IPS-NIHi7 (cell line): Measurements from ENCODE around the gene ADRA2B.

ENCODE experiments used
- DNase-seq: peaks from one replicate; pipeline ENCODE4 v3.0.0; 2012; ENCODE audit warnings: mixed read lengths; ENCODE audit errors: extremely low spot score

ADRA2B gene

DNA sequence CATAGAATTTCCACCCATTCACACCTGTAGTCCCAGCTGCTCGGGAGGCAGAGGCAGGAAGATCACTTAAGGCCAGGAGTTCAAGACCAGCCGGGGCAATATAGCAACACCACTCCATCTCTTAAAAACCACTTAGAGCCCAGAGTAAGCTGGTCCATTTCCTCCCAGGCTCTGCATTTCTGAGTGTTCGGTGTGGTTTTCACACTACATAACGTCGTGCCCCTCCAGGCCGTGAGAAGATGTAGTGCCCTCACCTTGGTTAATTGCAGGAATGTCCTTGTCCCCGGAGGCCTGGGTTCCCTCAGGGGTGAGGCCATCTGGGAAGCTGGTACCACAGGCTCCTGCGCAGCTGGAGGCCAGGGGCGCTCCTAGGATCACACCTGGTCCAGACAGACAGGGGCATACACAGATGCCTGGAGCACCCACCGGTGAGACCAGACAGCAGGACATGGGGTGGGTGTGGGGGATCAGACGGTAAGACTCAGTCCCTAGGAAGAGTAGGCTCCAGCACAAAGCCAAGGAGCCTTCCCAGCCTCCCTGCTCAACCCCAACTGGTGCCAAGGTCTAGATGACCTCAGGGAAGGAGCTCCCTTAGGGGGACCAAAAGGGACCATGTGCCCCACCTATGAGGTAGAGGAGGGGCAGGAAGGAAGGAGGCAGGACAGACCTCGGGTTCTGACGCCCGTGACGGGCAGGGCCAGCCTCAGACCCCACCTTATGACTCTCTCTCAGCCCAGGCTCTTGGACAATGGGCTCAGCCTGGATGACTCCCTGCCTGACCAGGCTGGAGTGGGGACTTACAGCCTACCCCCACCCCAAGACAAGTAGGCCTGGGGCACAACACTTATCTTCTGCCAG, 21.2 kb upstream of the ADRA2B start:
- no peak for DNase-seq

DNA sequence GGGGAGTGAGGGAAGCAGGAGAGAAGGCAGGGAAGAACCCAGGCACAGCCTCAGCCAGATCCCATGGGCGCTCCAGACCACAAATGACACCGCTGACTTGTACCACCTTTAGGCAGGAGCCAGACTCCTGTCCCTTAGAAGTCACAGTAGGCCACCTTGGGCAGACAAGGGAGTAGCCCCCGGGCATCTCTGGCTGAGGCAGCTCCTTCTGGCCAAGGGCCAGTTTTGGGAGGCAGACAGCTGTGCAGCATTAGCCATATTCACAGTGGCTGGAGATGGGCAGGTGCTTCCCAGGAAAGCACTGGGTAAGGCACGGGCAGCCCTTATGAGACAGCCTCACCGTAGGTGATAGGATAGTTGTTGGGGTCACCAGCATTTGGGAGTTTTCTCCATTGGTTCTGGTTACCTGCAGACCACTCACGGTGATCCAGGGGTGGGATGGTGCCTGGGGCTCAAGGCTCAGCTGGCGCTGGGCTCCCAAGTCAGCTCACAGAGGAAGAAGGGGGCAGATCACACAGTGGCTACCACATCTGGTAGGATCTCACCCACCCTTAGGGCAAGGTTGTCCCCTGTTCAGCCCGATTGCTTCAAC, 19.9 kb upstream of the ADRA2B start:
- DNase-seq, result no peak

DNA sequence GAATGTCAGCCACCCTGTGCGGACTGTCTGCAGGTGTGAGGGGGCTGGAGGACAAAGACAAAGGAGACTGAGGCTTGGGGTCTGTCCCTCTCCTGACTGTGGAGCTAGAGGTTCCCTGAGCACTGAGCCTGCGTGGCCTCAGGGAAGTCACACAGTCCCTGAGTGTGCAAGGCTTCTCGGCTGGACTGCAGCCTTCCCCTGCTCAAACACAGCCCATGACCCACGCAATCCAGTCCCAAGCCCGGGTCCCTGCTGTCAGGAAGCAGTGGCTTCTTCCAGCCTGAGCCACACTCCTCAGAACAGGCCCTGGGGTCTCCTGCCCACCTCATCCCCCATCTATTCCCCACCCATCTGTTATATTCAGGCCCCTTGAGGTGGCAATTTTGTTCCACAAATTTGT, 19.2 kb upstream of the ADRA2B start:
- no peak for DNase-seq

DNA sequence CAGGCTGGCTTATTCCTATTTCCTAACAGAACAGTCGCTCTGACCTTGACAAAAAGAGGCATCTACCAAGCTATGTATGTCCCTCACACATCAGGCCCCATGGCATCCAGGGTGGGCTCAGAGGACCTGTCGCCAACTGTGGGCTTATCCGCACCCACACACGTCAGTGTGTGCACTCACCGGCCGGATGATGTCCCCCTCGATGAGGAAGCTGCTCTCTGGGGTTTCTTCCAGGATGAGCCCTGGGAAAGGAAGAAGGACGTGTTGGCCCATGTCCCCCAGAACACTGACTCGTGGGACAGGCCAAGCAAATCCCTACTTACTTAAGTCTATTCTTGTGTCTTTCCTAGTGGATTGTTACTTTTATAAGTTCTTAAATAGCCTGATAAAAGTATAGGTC, 18.8 kb upstream of the ADRA2B start:
- no peak for DNase-seq

DNA sequence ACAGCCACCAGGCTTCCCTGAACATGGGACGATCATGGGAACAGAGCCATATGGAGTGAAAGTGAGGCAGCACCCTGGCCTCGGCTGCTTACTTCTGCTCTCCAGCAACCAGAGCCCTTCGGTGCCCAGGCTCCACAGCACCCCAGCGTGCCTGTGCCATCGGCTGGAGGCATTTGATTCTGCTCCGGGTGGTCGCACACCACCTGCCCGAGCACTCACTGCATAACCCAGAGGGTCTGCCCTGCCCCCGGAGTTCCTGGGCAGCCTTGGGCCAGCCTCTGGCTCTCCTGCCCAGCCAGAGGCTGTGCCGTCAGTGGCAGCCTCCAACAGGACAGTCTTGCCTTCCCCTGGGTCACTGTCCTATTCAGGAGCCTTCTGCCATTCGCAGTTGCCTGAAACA, 18.1 kb upstream of the ADRA2B start:
- no peak for DNase-seq

DNA sequence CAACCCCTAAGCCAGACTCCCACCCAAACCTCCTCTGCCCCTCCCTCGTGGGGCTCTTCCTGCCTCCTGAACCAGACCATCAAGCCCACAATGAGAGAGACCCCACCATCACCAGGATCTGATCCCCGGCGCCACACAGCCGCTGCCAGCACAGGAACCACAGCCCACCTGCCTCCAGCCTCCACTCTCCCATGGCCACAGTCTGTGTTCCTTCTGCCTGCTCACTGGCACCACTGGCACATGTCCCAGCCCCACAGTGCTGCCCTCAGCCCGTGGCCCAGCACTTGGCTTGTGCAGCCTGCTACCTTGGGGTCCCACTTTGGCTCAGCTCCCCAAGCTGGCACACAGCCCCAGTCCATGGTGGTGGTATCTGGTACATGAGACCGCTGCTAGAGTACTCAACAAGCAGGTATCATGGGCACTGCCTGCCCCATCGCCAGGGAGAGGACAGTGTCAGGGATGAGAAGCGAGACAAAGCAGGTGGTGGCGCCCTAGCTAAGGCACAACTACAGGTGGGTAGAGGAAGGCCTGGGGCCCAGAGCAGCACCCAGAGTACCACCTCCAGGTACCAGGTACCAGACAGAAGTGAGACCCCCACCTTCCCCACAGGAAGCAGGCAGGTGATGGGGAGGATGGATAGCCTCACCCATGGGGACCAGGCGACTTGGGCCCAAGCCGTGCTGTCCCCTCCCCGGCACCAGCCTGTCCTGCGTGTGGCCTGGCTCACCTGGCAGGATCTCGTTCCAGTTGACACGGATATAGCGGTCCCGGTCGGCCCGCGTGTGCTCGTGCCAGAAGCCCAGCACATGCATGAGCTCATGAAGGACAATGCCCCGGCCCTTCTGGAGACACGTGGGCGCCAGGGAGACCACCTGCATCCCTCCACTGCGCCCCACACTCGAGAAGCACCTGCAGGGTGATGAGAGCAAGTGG, 15.7 kb upstream of the ADRA2B start:
- no peak for DNase-seq

DNA sequence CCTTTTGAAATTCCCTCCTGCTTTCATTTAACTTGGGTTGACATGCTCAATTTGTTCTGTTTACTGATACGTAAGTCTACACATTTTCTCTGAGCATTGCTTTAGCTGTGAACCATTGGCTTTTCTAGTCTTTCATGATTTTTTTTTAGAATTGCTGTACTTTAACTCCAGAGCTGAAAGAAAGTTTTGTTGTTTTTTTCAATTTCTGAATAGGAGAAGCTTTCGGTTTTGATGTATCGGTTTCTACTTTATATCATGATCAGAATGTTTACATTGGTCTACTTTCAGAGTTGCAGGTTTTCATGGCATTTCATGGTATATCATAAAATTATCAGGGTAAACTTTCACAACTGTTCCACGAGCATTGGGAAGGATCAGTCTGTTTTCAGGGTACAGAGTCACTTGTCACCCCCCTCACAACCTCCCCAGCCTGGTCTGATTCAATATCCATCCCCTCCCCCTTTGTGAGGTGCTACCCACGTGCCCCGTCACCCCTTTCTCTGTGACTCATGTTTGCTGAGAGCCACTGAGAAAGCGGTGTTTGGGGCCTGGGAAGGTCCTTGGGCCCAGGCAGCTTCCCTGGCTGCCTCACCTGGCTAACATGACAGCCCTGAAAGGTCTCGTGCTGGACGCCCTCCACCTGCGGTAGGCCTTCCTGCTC, 14.9 kb upstream of the ADRA2B start:
- DNase-seq, result no peak

DNA sequence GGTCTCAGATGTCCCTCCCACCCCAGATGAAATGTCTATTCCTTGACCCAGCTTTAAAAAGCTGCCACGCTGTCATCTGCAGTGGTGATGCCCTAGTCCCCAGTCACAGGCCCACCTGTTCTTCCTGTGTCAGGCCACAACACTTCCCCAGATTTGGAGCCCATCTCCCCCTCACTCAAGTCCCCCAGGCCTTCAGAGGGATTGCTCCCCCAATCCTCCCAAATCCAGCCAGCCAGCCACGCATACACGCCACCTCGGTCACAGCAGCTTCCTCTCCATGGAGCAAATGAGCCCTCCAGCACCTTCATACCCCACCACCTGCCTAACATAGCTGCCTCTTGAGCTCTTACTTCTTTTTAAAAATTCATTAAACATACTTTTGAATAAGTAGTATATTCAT, 14.1 kb upstream of the ADRA2B start:
- no peak for DNase-seq

DNA sequence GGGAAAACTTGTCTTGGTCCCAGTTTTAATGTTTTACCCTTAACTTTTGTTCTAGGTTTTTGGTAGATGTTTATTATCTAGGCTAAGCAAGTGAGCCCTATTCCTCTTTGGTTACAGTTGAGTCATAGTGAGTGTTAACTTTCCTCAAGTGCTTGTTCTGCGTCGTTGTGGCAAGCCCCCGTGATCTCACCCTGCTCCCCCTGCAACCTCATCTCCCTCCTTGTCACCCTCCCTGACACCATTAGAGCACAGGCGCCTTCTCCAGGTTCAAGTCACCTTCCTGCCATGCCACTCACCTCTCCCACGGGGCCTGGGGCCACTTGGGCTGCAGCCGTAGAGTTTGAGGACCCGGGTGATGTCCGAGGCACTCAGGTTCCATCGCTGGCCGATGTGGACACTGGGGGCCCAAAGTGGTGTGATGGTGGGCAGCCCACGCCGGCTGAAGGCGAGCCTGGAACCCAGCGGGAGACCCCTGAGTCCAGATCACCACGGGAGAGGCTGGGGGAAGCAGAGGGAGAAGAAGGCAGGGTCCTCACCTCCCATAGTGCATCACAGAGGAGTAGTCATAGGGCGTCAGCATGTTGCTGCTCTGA, 13.3 kb upstream of the ADRA2B start:
- no peak for DNase-seq

DNA sequence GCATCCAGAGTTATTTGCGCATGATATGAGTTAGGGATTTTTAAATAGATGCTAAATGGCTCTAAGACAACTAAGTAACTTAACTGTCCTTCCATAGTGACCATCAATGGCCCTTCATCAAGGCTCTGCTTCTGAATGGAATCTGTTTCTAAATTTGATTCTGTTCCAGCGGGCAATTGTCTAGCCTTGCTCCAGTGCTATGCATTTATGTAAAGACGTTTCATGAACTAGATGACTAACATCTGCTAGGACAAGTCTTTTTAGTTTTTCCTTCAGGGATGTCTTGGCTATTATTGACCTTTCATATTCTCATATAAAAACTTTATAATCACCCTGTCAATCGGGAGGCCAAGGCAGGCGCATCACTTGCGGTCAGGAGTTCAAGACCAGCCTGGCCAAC, 12.1 kb upstream of the ADRA2B start:
- DNase-seq, result no peak

DNA sequence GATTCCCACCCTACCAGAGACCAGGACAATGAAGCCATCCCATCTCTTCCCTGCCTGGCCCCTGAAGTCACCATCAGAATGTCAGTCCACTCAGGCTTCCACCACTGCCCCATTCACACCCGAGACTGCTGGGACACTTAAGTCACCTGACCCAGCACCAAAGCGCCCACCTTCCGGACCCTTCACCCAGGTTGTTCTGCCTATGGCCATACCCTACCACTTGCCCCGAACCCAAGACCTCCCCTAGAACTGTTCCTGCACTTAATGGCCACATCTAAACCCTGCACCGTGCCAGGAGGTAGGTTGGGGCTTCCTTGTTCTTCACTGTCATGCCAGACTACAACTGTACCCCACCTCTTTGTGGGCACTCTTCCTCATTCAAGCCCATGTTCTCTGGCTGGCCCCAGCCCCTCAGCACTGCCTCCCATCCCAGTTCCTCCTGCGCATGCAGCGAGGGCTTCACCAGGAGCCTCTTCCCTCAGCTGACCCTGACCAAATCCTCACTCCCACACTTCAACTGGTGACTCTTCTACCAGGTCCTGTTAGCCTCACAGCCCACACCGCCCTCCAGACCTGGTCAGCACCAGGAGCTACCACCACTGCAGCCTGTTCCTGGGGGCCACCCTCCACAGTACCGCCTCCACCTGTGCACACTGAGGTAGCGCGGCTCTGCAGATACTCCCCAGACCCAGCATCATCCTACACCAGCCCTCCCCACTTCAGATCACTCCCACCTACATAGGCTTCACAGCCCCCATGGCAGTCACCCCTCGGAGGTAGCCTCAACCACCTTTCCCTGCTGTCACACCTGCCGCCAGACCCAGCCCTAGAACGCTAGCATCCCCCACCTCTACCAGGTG, 8.3 kb upstream of the ADRA2B start:
- no peak for DNase-seq

DNA sequence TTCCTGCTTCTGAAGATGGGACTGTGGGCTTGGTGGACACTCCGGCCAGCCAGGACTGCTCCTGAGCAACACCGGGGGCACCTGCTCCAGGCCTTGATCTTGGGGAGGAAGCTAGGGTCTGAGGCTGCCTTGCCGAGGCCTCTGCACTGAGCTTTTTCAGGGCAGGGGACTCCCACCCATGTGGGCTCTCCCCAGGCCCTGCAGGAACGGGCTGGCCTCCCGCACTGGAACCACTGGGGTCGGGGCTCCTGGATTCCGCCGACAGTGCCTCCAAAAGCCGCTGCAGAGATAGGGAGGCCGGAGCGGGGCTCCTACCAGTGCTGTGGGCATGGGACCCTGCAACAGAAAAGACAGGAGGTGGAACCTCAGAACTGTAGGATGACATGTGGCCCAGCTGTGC, 7.6 kb upstream of the ADRA2B start:
- no peak for DNase-seq

DNA sequence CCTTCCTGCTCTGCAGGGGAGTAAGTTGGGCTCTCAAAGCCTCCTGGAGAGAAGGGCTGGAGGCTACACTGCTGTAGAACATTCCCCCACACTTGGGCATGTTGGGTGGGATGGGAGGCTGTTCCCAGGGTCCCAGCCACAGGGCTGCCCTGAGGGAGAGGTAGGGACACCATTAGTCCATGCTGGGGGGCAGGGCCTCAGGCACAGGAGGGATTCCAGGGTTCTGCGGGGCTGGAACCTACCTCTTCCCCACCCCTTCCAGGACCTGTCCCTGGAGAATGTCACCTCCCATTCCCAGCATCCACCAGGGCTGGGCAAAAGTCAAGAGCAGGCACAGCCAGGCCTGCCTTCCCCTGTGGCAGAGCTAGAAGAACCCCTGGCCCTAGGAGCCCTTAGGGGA, 6.9 kb upstream of the ADRA2B start:
- DNase-seq, result no peak

DNA sequence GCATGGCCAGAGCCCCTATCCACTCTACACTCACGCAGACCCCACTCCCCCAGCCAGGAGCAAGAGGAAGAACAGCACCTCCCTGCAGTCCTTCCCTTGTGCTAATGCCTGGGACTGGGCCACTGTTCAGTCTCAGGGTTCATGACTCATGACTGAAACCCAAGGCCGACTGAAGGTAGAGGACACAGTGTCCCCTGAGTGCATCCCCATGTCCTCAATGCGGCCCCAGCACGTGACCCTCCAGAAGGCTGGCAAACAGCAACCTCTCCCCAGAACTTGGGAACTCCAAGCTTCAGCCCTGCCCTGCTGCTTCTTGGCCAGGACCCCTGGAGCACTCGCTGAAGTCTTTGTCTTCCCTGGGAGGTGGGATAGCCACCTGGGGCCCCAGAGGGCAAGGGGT, 6.0 kb upstream of the ADRA2B start:
- no peak for DNase-seq

DNA sequence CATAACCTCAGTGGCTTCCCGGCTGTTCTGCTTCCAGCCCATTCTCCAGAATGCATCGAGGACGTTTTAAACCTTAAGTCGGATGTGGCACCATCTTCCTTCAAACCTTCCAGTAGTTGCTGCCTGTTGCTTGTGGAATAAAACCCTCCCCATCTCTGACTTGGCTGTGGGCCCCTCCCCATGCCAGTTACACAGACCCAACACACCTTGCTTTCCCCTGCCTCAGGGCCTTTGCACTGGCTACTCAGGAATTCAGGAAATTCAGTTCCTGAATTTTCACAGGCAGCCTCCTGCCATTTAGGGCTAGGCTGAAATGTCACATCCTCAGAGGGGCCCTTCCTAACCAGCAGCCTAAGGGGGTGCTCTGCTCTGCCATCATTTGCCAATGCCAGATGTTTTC, 5.0 kb upstream of the ADRA2B start:
- no peak for DNase-seq

DNA sequence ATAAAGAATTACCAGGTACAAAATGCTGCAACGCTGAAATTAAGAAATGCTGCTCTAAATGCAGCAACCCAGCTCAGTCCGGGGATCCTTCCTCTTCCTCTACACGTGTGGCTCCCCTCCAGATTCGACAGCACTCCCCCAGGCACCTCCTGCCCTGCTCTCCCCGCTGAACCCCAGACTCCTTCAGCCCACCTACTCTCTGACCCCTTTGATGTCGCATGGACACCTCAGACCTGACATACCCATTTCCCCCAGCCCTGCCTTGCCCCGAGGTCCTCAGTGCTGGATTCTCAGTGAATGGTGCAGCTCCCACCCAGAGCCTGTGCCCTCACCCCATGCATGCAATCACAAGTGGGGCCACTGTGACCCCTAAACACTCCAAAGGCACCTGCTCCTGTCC, 4.6 kb upstream of the ADRA2B start:
- DNase-seq, result no peak

DNA sequence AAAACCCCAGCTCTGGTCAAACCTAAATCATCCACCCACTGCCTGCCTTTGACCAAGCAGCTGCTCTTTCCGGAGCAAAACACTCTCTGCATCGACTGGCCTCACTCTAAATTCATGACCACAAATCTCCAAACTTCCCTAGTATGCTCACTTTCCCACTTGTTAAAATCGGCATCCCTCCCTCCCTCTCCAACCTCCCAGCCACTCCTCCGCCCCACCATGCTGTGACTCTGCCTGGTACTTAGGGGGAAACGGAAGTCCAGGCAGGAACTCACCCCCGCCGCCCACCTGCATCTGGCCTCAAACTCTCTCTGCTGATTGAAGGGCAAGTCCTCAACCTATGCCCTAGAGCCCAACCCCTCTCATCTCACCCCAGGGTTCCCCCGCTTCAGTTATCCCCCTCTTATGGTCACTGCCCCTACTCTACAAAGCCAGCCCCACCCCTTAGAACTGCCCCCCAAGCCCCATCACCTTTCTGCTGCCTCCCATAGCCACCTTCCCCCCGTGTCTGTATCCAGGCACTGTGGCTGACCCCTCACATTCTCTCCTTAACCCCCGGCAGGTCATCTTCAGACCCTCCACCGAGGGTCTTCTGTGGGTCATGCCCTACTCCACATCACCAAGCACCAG, 3.8 kb upstream of the ADRA2B start:
- no peak for DNase-seq

DNA sequence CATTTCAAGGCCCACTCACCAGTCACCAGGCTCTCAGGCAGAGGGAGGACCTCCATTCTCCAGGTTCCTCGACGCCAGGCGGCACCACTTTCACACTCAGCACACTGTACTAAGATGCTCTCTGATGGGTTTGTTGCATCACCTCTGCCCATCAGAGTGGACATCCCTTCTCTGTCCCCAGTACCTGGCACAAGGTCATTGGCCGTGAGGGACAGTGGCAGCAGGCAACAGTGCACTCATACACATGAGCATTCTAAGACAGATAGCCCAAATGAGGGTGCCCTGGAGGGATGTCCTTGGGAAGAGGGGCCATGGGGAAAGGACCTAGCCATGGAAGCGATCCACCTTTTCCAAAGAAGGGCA, 3.0 kb upstream of the ADRA2B start:
- no peak for DNase-seq

DNA sequence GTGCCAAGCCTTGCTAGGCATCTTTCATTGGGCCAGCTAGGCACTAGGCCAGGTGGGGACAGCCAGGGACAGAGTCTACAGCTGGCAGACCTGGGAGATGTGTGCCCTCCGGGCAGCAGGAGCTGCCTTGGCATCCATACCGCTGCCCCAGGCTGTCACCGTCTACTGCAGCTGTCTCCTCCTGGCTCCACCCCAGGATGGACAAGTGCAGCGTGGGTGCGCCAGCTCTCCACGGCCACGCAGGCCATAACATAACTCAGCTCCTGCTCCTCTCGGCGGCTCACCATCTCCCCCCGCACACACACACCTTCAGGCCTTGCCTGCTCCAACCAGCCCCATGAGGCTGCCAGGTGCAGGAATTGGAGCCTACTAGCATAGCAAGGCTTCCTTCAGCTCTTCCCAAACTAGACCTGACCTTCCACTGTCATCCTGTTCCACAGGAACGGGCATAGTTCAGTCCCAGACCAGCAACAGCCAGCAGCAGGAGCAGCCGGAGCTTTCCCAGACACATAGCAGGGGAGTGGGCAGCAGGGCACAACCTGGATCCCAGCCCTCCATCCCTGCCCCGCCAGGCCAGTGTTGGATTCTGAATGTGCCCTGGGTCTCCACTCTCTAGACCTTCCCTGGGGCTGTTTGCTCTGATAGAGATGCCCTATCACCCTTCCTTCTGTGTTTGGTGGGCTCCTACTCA, 2.5 kb upstream of the ADRA2B start:
- no peak for DNase-seq
